ENCODE measurements around the gene HECW1. TPM values are rescaled to one million over a fixed set of nuclear protein-coding genes. Genes with fewer than 3 reads are reported as not detected.
"Not testable (repeated sequence)": the region's sequence is repeated elsewhere in the genome, so short reads cannot be mapped to it uniquely, and the experiment has no call there.

Gene HECW1
- not detected for total RNA-seq

GRCh38 chr7:43112459-43112940, at the start of gene HECW1:
Gene HECW1 (plus strand): TSS chr7:43112647. CDS start chr7:43243906, 131,259 bp downstream.
- no peak for DNase-seq

- no peak for DNase-seq
Observed at GRCh38 chr7:43071604-43072003, 40.8 kb upstream of the HECW1 start.

DNA sequence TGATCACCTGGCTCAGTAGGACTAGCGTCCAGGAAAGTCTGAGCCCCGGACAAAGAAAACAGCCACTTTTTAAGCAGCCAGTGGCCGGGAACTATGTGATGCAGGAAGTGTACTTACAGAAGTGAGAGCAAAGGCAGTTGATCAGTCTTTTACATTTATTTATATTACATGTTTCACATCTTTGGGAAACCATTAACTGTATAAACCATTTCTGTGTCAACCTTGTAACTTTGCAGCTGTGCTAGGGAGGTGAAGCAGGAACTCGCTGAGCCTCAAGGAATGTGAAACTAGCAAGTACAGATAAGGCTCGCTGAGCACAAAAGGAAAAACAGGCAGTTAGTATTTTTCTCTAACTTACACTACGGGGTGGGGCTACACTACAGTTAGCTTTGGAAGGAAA, 39.9 kb upstream of the HECW1 start:
- DNase-seq: no peak

- not testable (repeated sequence) for DNase-seq
Observed at GRCh38 chr7:43073811-43074210, 38.6 kb upstream of the HECW1 start.

GRCh38 chr7:43076189-43076605, 36.2 kb upstream of the HECW1 start:
- no peak for DNase-seq

DNA sequence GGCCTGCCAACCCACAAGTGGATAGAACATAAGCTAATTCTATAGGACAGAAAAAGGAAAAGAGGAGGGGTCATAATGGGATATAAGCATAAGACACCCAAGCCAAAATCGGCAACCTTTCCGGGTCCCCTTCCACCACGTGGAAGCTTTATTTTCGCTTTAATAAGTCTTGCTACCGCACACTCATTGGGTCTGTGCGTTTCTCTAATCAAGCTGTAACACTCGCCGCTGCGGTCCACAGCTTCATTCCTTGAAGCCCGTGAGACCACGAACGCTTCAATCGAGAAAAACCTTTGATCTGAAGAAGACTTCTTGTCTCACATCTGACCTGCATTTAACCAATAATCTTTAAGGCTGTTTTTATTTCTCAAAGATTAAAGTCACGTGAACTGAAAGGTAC, 35.8 kb upstream of the HECW1 start:
- no peak for DNase-seq

DNA sequence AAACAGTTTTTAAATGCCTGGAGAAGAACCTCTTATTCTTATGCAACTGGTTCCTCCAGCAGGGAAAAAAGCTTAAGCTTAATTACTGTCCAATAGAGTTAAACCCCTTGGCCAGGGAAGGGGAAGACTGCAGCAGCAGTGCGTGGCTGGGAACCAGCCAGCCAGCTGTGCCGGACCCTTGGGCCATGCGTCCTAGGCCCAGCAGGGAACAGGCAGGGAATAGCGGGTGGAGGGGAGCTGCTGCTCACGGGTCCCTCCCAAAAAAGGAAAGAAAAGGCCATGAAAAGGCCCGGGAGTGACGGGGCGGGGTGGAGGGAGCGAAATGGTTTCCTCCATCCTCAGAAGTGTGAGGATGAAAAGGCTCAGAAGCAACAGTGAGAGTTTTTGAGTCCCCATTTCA, 35.2 kb upstream of the HECW1 start:
- DNase-seq: no peak

- DNase-seq: no peak
Observed at GRCh38 chr7:43077732-43078391, 34.6 kb upstream of the HECW1 start.

GRCh38 chr7:43078794-43079193, 33.7 kb upstream of the HECW1 start:
- no peak for DNase-seq

- DNase-seq: no peak
Observed at GRCh38 chr7:43081603-43082002, 30.8 kb upstream of the HECW1 start.

DNA sequence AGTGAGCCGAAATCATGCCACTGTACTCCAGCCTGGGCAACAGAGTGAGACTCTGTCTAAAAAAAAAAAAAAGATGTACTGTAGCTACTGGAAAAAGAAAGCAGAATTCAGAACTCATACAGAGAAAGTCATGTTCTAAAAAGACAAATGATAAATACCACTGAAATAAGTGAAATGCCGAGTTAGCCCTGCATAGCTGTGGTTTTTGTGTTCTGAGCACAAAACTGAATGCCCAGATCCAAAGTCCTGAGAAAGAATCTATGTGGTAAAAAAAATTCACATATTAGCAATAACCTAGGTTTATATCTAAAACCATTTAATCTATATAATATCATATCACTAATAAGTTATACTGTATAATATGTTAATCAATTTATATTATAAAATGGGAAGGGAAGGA, 29.3 kb upstream of the HECW1 start:
- DNase-seq: no peak

GRCh38 chr7:43085017-43085416, 27.4 kb upstream of the HECW1 start:
- no peak for DNase-seq

DNA sequence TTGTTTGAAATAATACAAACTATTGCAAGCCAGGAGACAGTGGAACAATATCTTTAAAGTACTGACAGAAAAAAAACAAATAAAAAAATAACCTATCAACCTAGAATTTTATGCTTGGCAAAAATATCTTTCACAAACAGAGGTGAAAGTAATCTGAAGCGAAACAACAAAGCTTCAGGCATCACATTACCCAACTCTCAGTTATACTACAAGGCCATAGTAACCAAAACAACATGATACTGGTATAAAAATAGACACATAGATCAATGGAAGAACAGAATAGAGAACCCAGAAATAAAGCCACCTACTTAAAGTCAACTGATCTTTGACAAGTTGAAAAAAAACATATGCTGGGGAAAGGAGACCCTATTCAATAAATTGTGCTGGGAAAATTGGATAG, 26.5 kb upstream of the HECW1 start:
- no peak for DNase-seq

DNA sequence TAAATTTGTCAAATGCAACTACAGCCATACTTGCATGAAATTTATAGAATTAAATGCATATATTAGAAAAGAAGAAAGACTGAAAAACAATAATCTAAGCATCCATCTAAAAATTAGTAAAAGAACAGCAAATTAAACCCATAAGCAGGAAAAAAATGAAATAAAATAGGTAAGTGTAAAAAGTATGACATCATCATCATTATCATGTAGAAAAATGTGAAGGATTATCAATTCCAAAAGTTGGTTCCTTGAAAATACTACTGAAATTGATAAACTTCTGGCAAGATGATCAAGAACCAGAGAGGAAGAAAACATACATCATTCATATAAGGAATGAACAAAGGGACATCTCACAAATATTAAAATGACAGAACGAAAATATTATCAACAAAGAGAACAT, 19.6 kb upstream of the HECW1 start:
- DNase-seq: no peak

DNA sequence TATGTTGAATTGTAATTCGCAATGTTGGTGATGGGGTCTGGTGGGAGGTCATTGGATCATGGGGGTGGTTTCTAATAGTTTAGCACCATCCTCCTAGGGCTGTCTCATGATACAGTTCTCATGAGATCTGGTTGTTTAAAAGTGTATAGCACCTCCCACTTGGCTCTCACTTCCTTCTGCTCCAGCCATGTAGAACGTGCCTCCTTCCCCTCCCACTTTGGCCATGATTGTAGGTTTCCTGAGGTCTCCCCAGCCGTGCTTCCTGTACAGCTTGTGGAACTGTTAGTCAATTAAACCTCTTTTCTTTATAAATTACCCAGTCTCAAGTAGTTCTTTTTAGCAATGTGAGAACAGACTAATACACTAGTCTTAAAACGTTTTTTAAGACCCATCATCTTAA, 15.6 kb upstream of the HECW1 start:
- no peak for DNase-seq

DNA sequence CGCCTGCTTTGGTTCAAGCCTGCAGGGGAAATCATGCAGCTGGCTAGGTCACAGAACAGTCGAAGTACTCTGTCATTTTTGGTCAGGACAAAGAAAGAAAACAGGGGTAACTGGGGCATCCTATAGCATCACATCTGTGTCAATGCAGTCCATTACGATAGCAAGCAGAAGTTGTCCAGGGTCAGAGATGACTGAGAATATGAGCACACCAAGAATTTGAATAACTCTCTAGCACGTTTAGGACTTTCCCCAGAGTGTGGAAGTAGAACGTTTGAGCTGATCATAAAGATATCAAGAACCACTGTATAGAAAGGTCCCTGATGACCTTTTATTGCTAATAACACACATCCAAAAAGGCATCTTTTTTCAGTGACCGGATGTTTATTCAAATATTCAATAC, 12.7 kb upstream of the HECW1 start:
- DNase-seq: no peak

- DNase-seq: no peak
Observed at GRCh38 chr7:43104874-43105520, 7.5 kb upstream of the HECW1 start.

DNA sequence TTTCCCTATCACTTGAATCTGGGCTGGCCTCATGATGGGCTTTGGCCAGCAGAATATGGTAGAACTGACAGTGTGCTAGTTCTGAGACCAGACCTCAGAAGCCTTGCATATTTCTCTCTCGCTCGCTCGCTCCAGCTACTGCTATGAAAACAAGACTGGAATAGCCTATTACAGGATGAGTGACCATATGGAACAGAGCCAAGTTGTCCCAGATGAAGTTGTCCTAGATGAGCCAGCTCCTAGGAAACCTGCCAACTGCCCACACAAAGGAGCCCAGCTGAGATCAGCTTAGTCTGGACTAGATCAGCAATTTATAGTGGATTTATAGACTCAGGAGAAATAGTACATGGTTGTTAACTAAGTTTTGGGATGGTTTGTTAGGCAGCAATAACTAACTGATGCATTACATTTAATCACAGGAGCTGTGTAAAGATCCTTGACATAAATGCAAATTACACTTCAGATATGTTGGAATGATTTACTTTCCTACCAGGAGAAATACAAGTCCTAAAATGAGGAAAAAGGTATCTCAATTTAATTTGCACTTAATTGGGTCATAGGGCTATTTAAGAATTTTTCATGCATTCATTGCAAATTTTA, 6.8 kb upstream of the HECW1 start:
- DNase-seq: no peak

GRCh38 chr7:43108255-43109011, 4.0 kb upstream of the HECW1 start:
- DNase-seq: peak; percentile 12

DNA sequence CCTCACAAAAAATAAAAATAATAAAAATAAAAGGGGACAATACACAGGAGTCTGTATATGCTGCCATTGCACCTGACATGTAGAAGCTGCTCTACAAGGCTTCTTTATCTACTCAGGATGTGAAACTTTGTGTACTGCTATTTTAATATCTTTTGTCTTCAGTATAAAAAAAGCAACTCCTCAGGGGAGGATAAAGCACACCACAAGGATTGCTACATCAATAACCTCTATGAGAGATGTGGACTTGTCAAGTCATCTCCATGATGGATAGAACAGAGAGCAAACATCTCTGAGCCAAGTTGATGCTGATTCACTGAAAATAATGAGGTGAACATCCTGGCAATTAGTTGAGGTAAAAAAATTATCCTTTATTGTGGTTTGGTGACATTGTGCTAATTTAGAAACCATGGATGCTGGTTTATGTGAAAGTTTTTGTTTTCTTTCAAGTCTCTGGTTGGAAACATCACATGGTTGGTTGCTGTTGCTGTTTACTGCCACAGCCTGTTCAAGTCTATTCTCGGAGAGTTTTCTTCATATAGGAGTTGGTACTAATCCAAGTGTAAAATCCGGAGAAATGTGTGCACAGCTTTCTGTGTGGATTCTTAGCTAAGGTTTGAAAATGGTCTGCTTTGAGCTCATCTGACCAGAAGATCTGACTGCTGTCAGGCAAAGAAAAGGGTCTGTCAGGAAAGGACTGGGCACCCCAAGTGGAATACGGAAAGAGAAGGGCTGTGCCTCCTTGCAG, 1.5 kb upstream of the HECW1 start:
- DNase-seq: no peak

DNA sequence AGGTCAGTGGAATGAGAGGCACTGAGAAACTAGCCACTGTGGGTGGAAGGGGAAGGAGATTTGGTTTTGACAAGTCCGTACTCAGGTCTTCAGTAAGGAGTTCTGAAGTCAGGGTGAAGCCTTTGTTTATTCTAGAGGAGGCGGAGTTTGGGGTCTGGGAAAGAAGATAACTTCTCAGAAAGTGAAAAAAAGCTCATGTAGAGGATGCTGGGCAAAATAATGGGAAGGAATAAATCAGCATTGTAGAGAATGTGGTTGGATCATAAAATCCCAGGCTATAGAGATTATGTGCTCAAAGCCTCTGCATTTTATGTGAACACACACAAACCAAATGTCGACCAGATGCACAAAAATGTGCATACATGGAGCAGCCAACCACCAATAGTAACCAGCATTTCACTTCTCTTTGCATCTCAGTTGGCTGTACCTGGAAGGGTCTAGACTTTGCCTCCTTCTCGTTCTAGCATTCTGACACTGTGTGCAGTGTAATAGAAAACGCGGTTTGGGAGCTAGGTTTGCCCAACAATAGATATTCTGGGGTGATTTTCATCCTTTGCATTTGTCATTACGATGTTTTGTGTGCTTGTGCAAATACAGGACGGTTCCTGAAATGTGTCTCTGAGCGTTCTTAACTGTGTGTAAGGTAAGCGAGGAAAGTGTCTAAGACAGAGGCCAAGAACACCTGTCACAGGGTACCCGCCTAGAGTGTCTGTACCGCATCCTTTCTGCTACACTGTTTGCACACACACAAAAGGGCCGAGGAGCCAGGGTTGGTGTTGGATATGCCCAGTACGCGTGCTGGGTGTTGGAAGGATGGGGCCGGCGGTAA, 603 bp upstream of the HECW1 start:
- no peak for DNase-seq
